SU-DHL-6 (cell line): ENCODE data around the gene DNAH9.

Experiments used
- H2AFZ ChIP-seq: fragments of 200-600 bp; sonication (generic); 2 replicates; pipeline ENCODE4 v1.6.1; 2014; ENCODE audit warnings: low read depth, mild to moderate bottlenecking, moderate library complexity, mixed read lengths, antibody characterized with exemption, low read length; ENCODE audit not compliant: severe bottlenecking
- H3F3A ChIP-seq: fragments of 200-600 bp; shearing (Covaris generic); 2 replicates; pipeline ENCODE4 v1.6.0; 2016; ENCODE audit warnings: antibody characterized with exemption, mild to moderate bottlenecking; ENCODE audit not compliant: insufficient read depth
- H3K27ac ChIP-seq: fragments of 200-600 bp; sonication (generic); 2 replicates; pipeline ENCODE4 v1.5.1; 2016; ENCODE audit warnings: low read depth, mild to moderate bottlenecking, low read length, moderate library complexity, mixed read lengths
- H3K27me3 ChIP-seq: fragments of 200-600 bp; sonication (generic), shearing (Covaris generic); 2 replicates; pipeline ENCODE4 v1.6.0; 2014; ENCODE audit warnings: mild to moderate bottlenecking, low read length
- H3K36me3 ChIP-seq: fragments of 200-600 bp; sonication (generic); 2 replicates; pipeline ENCODE4 v1.6.1; 2014; ENCODE audit warnings: mild to moderate bottlenecking, low read length, mixed read lengths
- H3K4me2 ChIP-seq: fragments of 300-600, 200-600 bp; shearing (Covaris generic), sonication (generic); 2 replicates; pipeline ENCODE4 v1.6.0; 2014; ENCODE audit warnings: low read length, low read depth, mild to moderate bottlenecking; ENCODE audit not compliant: poor library complexity, severe bottlenecking
- H3K4me3 ChIP-seq: fragments of 200-600 bp; sonication (generic); 2 replicates; pipeline ENCODE4 v1.5.1; 2014; ENCODE audit warnings: antibody characterized with exemption, low read length, mild to moderate bottlenecking, mixed read lengths; ENCODE audit not compliant: insufficient read depth, poor library complexity, severe bottlenecking
- H3K79me2 ChIP-seq: fragments of 200-600 bp; sonication (generic); 2 replicates; pipeline ENCODE4 v1.6.1; 2014; ENCODE audit warnings: mild to moderate bottlenecking, low read length, moderate library complexity; ENCODE audit not compliant: insufficient read depth
- H3K9ac ChIP-seq: fragments of 200-600 bp; sonication (generic); 2 replicates; pipeline ENCODE4 v1.7.0; 2014; ENCODE audit warnings: mild to moderate bottlenecking, low read length
- H3K9me2 ChIP-seq: fragments of 200-600 bp; sonication (generic); replicated peaks from 2 replicates; pipeline ENCODE4 v1.6.1; 2014; ENCODE audit warnings: low read length; ENCODE audit not compliant: insufficient read depth
- H3K9me3 ChIP-seq: fragments of 200-600 bp; sonication (generic); 2 replicates; pipeline ENCODE4 v1.6.1; 2014; ENCODE audit warnings: low read length, mixed read lengths; ENCODE audit not compliant: insufficient read depth
- H4K20me1 ChIP-seq: fragments of 200-600 bp; sonication (generic); 2 replicates; pipeline ENCODE4 v1.6.1; 2014; ENCODE audit warnings: low read depth, mild to moderate bottlenecking, antibody characterized with exemption, low read length, moderate library complexity, mixed read lengths
- EZH2phosphoT487 ChIP-seq: fragments of 200-600 bp; sonication (generic), shearing (Covaris generic); conservative IDR thresholded peaks from 2 replicates; pipeline ENCODE4 v1.6.1; 2018; ENCODE audit warnings: mild to moderate bottlenecking, antibody characterized with exemption, low read length, moderate library complexity, mixed read lengths
- TF ChIP-seq, protein P1 (sequence below): fragments of 200-600 bp; sonication (generic); IDR thresholded peaks from one replicate; pipeline ENCODE4 v1.5.1; 2017; ENCODE audit warnings: antibody characterized with exemption, mild to moderate bottlenecking, low read length, moderate library complexity; ENCODE audit not compliant: insufficient read depth, poor library complexity, severe bottlenecking

The DNAH9 gene

DNA sequence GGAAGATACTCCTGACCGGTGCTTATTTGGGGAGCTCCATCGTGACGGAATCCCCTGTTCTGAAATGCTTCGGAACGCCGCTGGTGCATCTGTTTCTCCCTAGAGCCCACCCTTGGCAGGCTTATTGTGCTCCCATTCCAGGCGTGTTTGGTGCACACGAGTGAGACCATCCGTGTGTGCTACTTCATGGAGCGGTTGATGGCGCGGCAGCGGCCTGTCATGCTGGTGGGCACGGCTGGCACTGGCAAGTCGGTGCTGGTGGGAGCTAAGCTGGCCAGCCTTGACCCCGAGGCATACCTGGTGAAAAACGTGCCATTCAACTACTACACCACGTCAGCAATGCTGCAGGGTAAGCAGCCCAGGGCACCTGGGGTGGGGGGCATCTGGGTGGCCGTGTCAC is 170.7 kb downstream of the DNAH9 start:
- H3K9me2 ChIP-seq, result no peaks in the 10 kb centered on the region
- no peaks in the 10 kb centered on the region for H3K79me2 ChIP-seq
- no peaks in the 10 kb centered on the region for H3F3A ChIP-seq
- H2AFZ ChIP-seq, result no peak overlapping the region
- no peaks in the 10 kb centered on the region for H3K27me3 ChIP-seq
- H4K20me1 ChIP-seq, result no peaks in the 10 kb centered on the region
- H3K4me3 ChIP-seq, result no peak overlapping the region
- no peak overlapping the region for H3K27ac ChIP-seq
- no peak for TF ChIP-seq EZH2phosphoT487
- TF ChIP-seq, protein P1, sequence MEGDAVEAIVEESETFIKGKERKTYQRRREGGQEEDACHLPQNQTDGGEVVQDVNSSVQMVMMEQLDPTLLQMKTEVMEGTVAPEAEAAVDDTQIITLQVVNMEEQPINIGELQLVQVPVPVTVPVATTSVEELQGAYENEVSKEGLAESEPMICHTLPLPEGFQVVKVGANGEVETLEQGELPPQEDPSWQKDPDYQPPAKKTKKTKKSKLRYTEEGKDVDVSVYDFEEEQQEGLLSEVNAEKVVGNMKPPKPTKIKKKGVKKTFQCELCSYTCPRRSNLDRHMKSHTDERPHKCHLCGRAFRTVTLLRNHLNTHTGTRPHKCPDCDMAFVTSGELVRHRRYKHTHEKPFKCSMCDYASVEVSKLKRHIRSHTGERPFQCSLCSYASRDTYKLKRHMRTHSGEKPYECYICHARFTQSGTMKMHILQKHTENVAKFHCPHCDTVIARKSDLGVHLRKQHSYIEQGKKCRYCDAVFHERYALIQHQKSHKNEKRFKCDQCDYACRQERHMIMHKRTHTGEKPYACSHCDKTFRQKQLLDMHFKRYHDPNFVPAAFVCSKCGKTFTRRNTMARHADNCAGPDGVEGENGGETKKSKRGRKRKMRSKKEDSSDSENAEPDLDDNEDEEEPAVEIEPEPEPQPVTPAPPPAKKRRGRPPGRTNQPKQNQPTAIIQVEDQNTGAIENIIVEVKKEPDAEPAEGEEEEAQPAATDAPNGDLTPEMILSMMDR, result no peak
- no peak overlapping the region for H3K9ac ChIP-seq
- no peaks in the 10 kb centered on the region for H3K36me3 ChIP-seq
- no peak overlapping the region for H3K4me2 ChIP-seq
- no peaks in the 10 kb centered on the region for H3K9me3 ChIP-seq

DNA sequence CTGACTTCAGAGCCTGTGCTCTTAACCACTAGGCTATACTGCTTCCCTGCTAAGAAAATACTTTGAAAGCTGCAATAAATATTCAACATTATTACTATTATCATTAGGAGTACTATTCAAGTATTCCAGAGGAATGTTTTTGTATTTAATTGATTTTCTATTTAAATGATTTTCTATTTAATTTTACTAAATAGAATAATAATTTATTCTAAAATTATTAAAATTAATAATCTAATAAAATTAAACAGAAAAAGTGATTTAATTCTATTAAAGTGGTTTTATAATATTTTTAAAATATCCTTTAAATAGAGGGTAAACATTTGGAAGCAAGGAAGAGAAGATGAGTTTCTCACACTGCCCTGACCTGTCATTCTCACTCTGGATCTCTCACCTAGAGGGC is 173.8 kb downstream of the DNAH9 start:
- Histone ChIP-seq H3K36me3 (no peaks in the 10 kb centered on the region), H3K79me2 (no peaks in the 10 kb centered on the region), H3K27ac (no peak overlapping the region), H4K20me1 (no peaks in the 10 kb centered on the region), H3K9ac (no peak overlapping the region), H3K9me2 (no peaks in the 10 kb centered on the region), H2AFZ (no peak overlapping the region), H3K27me3 (no peaks in the 10 kb centered on the region), H3K4me3 (no peak overlapping the region), H3K4me2 (no peak overlapping the region), H3K9me3 (no peaks in the 10 kb centered on the region), H3F3A (no peaks in the 10 kb centered on the region)
- no peak for TF ChIP-seq EZH2phosphoT487
- TF ChIP-seq, protein P1, result no peak

DNA sequence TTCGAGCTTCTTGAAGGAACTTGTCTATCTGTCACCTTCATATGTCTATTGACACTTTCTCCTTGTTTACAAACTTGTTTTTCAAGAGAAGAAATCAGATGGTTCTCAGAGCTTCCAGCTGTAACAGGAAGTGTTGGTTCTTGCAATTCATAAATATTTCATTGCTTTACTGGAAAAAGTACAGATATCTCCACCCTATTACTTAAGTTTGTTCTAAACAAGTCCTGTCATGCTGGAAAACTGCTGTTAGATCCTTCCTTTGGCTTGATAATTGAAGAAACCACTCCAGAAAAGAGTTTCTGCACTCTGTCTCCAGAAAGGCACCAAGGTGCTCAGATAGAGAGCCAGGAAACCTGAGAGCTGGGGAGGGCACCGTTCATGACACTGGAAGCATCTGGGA is 181.6 kb downstream of the DNAH9 start:
- H3K27me3 ChIP-seq, result no peaks in the 10 kb centered on the region

More for the DNA sequence above, 181.6 kb downstream of the DNAH9 start:
- Histone ChIP-seq H3K79me2 (no peaks in the 10 kb centered on the region), H3F3A (no peaks in the 10 kb centered on the region), H3K4me2 (no peak overlapping the region), H3K4me3 (no peak overlapping the region), H3K27ac (no peak overlapping the region), H3K9me3 (no peaks in the 10 kb centered on the region), H2AFZ (no peak overlapping the region), H3K9me2 (no peaks in the 10 kb centered on the region), H4K20me1 (no peaks in the 10 kb centered on the region), H3K9ac (no peak overlapping the region), H3K36me3 (no peaks in the 10 kb centered on the region)
- TF ChIP-seq EZH2phosphoT487, result no peak
- TF ChIP-seq, protein P1, result no peak
